GM23248 (cell line): Measurements from ENCODE around the gene SMURF2.

Source experiments
- EZH2 ChIP-seq: fragments of 200-600 bp; sonication (generic); IDR thresholded peaks from 2 replicates; pipeline ENCODE4 v1.6.1; 2018; ENCODE audit warnings: antibody characterized with exemption, mild to moderate bottlenecking; ENCODE audit not compliant: insufficient read depth, poor library complexity, severe bottlenecking
- EZH2phosphoT487 ChIP-seq: fragments of 200-600 bp; sonication (generic); IDR thresholded peaks from 2 replicates; pipeline ENCODE4 v1.6.1; 2018; ENCODE audit warnings: antibody characterized with exemption, moderate library complexity, mild to moderate bottlenecking, low read depth; ENCODE audit not compliant: insufficient read depth

- TF ChIP-seq EZH2 (no peak), EZH2phosphoT487 (no peak)
Observed at GRCh38 chr17:64632194-64632593, 29.9 kb downstream of the SMURF2 start.
